IMR-90 (cell line): Measurements from ENCODE around the gene CCNQ. TPM values are rescaled to one million over a fixed set of nuclear protein-coding genes. Genes with fewer than 3 reads are reported as not detected.
A peak's percentile ranks its signal among the peaks of the same experiment; 100 is the strongest.

Experiments
- ATAC-seq: fragments of 200-7000 bp; cut with Tn5 transposase; 2 replicates; pipeline ENCODE4 v1.9.1; 2020; ENCODE audit warnings: low read depth, mild to moderate bottlenecking, moderate library complexity
- BruUV-seq: library from RNA; stranded (reverse); fragments of 400-500 nt; replicated peaks from 2 replicates; lab custom pipeline; 2021; lab: Mats Ljungman, UMichigan
- CTCF ChIA-PET: fragments of 300-600 bp; formaldehyde crosslinking; extraction: SDS; loops from one replicate; lab custom pipeline; 2021; ENCODE audit warnings: antibody characterized with exemption; lab: Yijun Ruan, JAX
- POLR2A ChIA-PET: fragments of 300-600 bp; sonication (Branson Sonifier 250); formaldehyde crosslinking; loops from one replicate; lab custom pipeline; 2022; ENCODE audit warnings: antibody characterized with exemption; ENCODE audit not compliant: unreplicated experiment; lab: Charles Lee
- DNase-seq: peaks from one replicate; pipeline ENCODE4 v3.0.0; 2013
- H2AFZ ChIP-seq: replicated peaks from 2 replicates; pipeline ENCODE3; 2013; ENCODE audit warnings: low read length, mild to moderate bottlenecking; ENCODE audit not compliant: poor library complexity
- H2AK5ac ChIP-seq: 2 replicates; pipeline ENCODE4 v1.6.1; 2013; ENCODE audit warnings: low read depth, low read length, inconsistent platforms
- H2AK9ac ChIP-seq: replicated peaks from 2 replicates; pipeline ENCODE3; 2013; ENCODE audit warnings: mild to moderate bottlenecking, low read depth, low read length, moderate library complexity; ENCODE audit not compliant: poor library complexity
- H2BK120ac ChIP-seq: 2 replicates; pipeline ENCODE4 v1.6.1; 2013; ENCODE audit warnings: low read depth, low read length, inconsistent platforms
- H2BK15ac ChIP-seq: 3 replicates; pipeline ENCODE4 v1.6.1; 2013; ENCODE audit warnings: low read depth, low read length, inconsistent platforms
- H2BK20ac ChIP-seq: 2 replicates; pipeline ENCODE4 v1.6.1; 2013; ENCODE audit warnings: low read depth, mild to moderate bottlenecking, inconsistent platforms, low read length, moderate library complexity
- H2BK5ac ChIP-seq: 2 replicates; pipeline ENCODE4 v1.6.1; 2013; ENCODE audit warnings: mild to moderate bottlenecking, low read depth, low read length, inconsistent platforms; ENCODE audit not compliant: poor library complexity, severe bottlenecking
- H3K14ac ChIP-seq: replicated peaks from 2 replicates; pipeline ENCODE4 v1.6.1; 2013; ENCODE audit warnings: low read depth, low read length, inconsistent platforms
- H3K18ac ChIP-seq: 2 replicates; pipeline ENCODE4 v1.6.1; 2013; ENCODE audit warnings: low read depth, low read length, control low read depth
- H3K23ac ChIP-seq: 2 replicates; pipeline ENCODE4 v1.6.1; 2013; ENCODE audit warnings: low read depth, low read length, inconsistent platforms
- H3K27ac ChIP-seq: 2 replicates; pipeline ENCODE4 v1.5.1; 2013; ENCODE audit warnings: mild to moderate bottlenecking, control low read depth, low read length; ENCODE audit not compliant: insufficient read depth
- H3K27me3 ChIP-seq: 2 replicates; pipeline ENCODE4 v1.6.1; 2013; ENCODE audit warnings: low read length; ENCODE audit not compliant: control insufficient read depth, insufficient read depth
- H3K36me3 ChIP-seq: 2 replicates; pipeline ENCODE4 v1.6.1; 2013; ENCODE audit warnings: low read length, mixed read lengths; ENCODE audit not compliant: control insufficient read depth, insufficient read depth
- H3K4ac ChIP-seq: 2 replicates; pipeline ENCODE4 v1.6.1; 2013; ENCODE audit warnings: low read depth, low read length, inconsistent platforms
- H3K4me1 ChIP-seq: 2 replicates; pipeline ENCODE4 v1.6.1; 2013; ENCODE audit warnings: low read length, mixed read lengths; ENCODE audit not compliant: control insufficient read depth, insufficient read depth
- H3K4me2 ChIP-seq: 2 replicates; pipeline ENCODE4 v1.6.1; 2013; ENCODE audit warnings: low read depth, mild to moderate bottlenecking, control low read depth, low read length, moderate library complexity
- H3K4me3 ChIP-seq: 2 replicates; pipeline ENCODE4 v1.5.1; 2013; ENCODE audit warnings: low read depth, mild to moderate bottlenecking, control low read depth, low read length, moderate library complexity; ENCODE audit not compliant: insufficient read depth
- H3K56ac ChIP-seq: 2 replicates; pipeline ENCODE4 v1.6.1; 2013; ENCODE audit warnings: low read length, inconsistent platforms; ENCODE audit not compliant: insufficient read depth; ENCODE audit errors: extremely low read depth
- H3K79me1 ChIP-seq, 2 experiments: 2 replicates each; pipeline ENCODE4 v1.6.1; 2013; ENCODE audit warnings: low read length in 2 of 2, inconsistent platforms in 1 of 2, low read depth in 1 of 2
- H3K9ac ChIP-seq: 2 replicates; pipeline ENCODE4 v1.6.1; 2013; ENCODE audit warnings: low read depth, low read length, control low read depth
- H3K9me1 ChIP-seq: 2 replicates; pipeline ENCODE4 v1.6.1; 2013; ENCODE audit warnings: low read length, inconsistent platforms; ENCODE audit not compliant: insufficient read depth
- H3K9me3 ChIP-seq: 2 replicates; pipeline ENCODE4 v1.6.1; 2013; ENCODE audit warnings: low read length; ENCODE audit not compliant: control insufficient read depth, insufficient read depth
- H4K20me1 ChIP-seq: 2 replicates; pipeline ENCODE4 v1.6.1; 2013; ENCODE audit warnings: low read length, inconsistent platforms; ENCODE audit not compliant: insufficient read depth
- H4K5ac ChIP-seq: 2 replicates; pipeline ENCODE4 v1.6.1; 2013; ENCODE audit warnings: mild to moderate bottlenecking, low read depth, low read length, control low read depth
- H4K8ac ChIP-seq, 2 experiments: 2 replicates each; pipeline ENCODE4 v1.6.1; 2013; ENCODE audit warnings: low read depth in 2 of 2, low read length in 2 of 2, control low read depth in 1 of 2, inconsistent platforms in 1 of 2
- H4K91ac ChIP-seq: 2 replicates; pipeline ENCODE4 v1.6.1; 2013; ENCODE audit warnings: low read depth, low read length, inconsistent platforms; ENCODE audit not compliant: insufficient read depth
- MAFK ChIP-seq: IDR thresholded peaks from 2 replicates; pipeline ENCODE4 v1.6.1; 2012; ENCODE audit warnings: low read depth, low read length, improper control_type of control experiment
- MXI1 ChIP-seq: IDR thresholded peaks from 2 replicates; pipeline ENCODE4 v1.6.1; 2012; ENCODE audit warnings: low read depth, mild to moderate bottlenecking, low read length, moderate library complexity, borderline replicate concordance
- RAD21 ChIP-seq: IDR thresholded peaks from 2 replicates; pipeline ENCODE4 v1.6.1; 2012; ENCODE audit warnings: low read length, improper control_type of control experiment
- RFX5 ChIP-seq: IDR thresholded peaks from 2 replicates; pipeline ENCODE4 v1.8.0; 2012; ENCODE audit warnings: low read depth, mild to moderate bottlenecking, low read length, moderate library complexity
- WGBS, 2 experiments: methylation state at CpG; one replicate each; pipeline versions ENCODE4 v1.1.5 to v1.1.7; 2013; ENCODE audit warnings: missing lambda C conversion rate in 2 of 2; ENCODE audit not compliant: insufficient read length in 1 of 2; ENCODE audit errors: extremely low coverage in 2 of 2; 5-methylcytosine and 5-hydroxymethylcytosine counted together
- dilution Hi-C: fragments of 300-500 bp; cut with HindIII; formaldehyde crosslinking; loops from one replicate; pipeline ENCODE4 v1.14.3; 2018; ENCODE audit warnings: low sequenced_read_pairs; ENCODE audit not compliant: unreplicated experiment
- in situ Hi-C: fragments of 300-500 bp; cut with MboI; formaldehyde crosslinking; loops from 3 replicates; pipeline ENCODE4 v1.14.3; 2019; ENCODE audit warnings: low sequenced_read_pairs, inconsistent platforms, mixed read lengths
- intact Hi-C: fragments of 100-400 bp; cut with micrococcal nuclease; formaldehyde crosslinking; loops from 2 replicates; pipeline ENCODE4 v1.10.0; 2022
- polyA plus RNA-seq, 3 experiments: library from polyadenylated mRNA; depleted of rRNA; stranded (reverse); fragments of >200 nt; gene quantifications; 2 replicates each; pipeline ENCODE4 v1.2.3, GENCODE V29; 2012; ENCODE audit warnings: low replicate concordance in 1 of 3
- total RNA-seq: library from RNA; depleted of rRNA; stranded (reverse); fragments of >200 nt; gene quantifications from 2 replicates; pipeline ENCODE4 v1.2.3, GENCODE V29; 2012
- TF ChIP-seq, protein P1 (sequence below): conservative IDR thresholded peaks from 2 replicates; pipeline ENCODE4 v1.5.1; 2012; ENCODE audit warnings: mild to moderate bottlenecking, low read depth, low read length, improper control_type of control experiment
- TF ChIP-seq, protein P2 (sequence below): fragments of 150-350 bp; IDR thresholded peaks from 2 replicates; pipeline ENCODE4 v1.6.1; 2016; ENCODE audit warnings: low read depth, mild to moderate bottlenecking, low read length, moderate library complexity, borderline replicate concordance
- TF ChIP-seq, protein P3 (sequence below): fragments of 150-350 bp; IDR thresholded peaks from 2 replicates; pipeline ENCODE4 v1.6.1; 2017; ENCODE audit warnings: mild to moderate bottlenecking, antibody characterized with exemption, low read length, low read depth

Gene CCNQ
- total and polyA plus RNA-seq, 2 of the 4 experiments (the other 2 are of a cell fraction), result 27.6 to 35.2 TPM

DNA sequence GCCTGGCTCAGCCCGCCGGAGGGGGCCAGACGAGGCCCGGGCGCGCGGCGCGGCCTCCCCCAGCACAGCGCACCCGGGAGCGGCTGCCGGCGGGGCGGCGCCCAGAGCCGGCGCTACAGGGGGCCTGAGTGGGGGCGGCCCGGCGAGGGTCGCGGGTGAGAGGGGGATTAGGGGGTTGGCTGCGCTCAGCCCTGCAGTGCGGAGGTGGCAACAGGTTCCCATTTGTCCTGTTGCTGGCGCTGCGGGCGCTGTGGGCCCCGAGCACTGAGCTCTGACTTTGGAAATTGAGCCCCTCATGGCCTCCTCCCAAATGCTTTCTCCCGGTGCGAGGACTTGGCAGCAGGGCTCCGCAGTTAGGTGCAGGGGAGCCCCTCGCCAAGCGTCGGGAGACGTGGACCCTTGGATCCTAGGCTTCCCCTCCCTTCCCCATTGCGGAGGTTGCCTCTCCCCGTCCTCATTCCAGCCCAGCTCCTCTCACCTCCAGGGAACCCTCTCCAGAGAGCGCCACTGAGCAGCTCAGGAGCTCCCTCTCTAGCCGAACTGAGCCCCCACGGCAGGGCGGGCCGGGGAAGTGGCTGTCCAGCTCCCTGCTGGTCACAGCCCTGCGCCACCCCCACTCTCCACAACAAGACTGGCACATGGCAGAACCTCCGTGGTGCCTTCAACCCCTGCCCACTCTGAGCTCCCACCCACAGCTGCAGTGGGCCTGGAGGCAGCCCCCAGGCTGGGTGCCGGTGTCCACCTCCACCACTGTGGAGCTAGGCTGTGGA is 45.6 kb upstream of the CCNQ start:
- peak overlapping the region; percentile 43 for H2AFZ ChIP-seq
- ChIA-PET CTCF (interaction anchor here (0.6 kb wide), 1 partner anchor 12 kb away, joined by 3 read pairs; no protein-coding TSS in a partner anchor), POLR2A (no interaction called here)
- no peak overlapping the region for H2AK9ac ChIP-seq
- no peak overlapping the region for H4K5ac ChIP-seq
- H3K4ac ChIP-seq, result no peak overlapping the region
- intact Hi-C loops, result loop anchor here (1.0 kb wide), 1 partner anchor 34 kb away; no protein-coding TSS in a partner anchor
- in situ Hi-C loops, result no loop called here
- no peak overlapping the region for H2BK15ac ChIP-seq
- H4K8ac ChIP-seq, result no peak overlapping the region
- H3K27ac ChIP-seq, result no peak overlapping the region
- WGBS, 2 experiments, result 25% methylated on average over 7 of the region's 46 CpGs; no CpG with 5 or more reads in 1 of the 2 experiments
- no peaks in the 10 kb centered on the region for H3K4me1 ChIP-seq
- H3K9me3 ChIP-seq, result peaks cover 4% of the 10 kb centered on the region; the same call in 1 of the 2 replicates
- no peak for DNase-seq
- TF ChIP-seq RFX5, result no peak
- TF ChIP-seq, protein P1, sequence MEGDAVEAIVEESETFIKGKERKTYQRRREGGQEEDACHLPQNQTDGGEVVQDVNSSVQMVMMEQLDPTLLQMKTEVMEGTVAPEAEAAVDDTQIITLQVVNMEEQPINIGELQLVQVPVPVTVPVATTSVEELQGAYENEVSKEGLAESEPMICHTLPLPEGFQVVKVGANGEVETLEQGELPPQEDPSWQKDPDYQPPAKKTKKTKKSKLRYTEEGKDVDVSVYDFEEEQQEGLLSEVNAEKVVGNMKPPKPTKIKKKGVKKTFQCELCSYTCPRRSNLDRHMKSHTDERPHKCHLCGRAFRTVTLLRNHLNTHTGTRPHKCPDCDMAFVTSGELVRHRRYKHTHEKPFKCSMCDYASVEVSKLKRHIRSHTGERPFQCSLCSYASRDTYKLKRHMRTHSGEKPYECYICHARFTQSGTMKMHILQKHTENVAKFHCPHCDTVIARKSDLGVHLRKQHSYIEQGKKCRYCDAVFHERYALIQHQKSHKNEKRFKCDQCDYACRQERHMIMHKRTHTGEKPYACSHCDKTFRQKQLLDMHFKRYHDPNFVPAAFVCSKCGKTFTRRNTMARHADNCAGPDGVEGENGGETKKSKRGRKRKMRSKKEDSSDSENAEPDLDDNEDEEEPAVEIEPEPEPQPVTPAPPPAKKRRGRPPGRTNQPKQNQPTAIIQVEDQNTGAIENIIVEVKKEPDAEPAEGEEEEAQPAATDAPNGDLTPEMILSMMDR, result no peak
- TF ChIP-seq, protein P2, sequence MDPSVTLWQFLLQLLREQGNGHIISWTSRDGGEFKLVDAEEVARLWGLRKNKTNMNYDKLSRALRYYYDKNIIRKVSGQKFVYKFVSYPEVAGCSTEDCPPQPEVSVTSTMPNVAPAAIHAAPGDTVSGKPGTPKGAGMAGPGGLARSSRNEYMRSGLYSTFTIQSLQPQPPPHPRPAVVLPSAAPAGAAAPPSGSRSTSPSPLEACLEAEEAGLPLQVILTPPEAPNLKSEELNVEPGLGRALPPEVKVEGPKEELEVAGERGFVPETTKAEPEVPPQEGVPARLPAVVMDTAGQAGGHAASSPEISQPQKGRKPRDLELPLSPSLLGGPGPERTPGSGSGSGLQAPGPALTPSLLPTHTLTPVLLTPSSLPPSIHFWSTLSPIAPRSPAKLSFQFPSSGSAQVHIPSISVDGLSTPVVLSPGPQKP, result no peak
- TF ChIP-seq, protein P3, sequence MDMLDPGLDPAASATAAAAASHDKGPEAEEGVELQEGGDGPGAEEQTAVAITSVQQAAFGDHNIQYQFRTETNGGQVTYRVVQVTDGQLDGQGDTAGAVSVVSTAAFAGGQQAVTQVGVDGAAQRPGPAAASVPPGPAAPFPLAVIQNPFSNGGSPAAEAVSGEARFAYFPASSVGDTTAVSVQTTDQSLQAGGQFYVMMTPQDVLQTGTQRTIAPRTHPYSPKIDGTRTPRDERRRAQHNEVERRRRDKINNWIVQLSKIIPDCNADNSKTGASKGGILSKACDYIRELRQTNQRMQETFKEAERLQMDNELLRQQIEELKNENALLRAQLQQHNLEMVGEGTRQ, result no peak
- TF ChIP-seq MXI1, result no peak
- no peak for TF ChIP-seq RAD21
- TF ChIP-seq MAFK, result no peak
- H2BK5ac ChIP-seq, result no peak overlapping the region
- no peak overlapping the region for H3K4me2 ChIP-seq
- ATAC-seq, result no peak
- no peak overlapping the region for H3K14ac ChIP-seq
- H4K20me1 ChIP-seq, result no peaks in the 10 kb centered on the region
- BruUV-seq, result no TSS peak
- no peak overlapping the region for H3K56ac ChIP-seq
- no peak overlapping the region for H3K4me3 ChIP-seq
- no peak overlapping the region for H3K9ac ChIP-seq
- no peak overlapping the region for H3K23ac ChIP-seq
- no peak overlapping the region for H4K91ac ChIP-seq
- dilution Hi-C loops, result no loop called here
- no peaks in the 10 kb centered on the region for H3K36me3 ChIP-seq
- no peak overlapping the region for H2BK120ac ChIP-seq
- no peak overlapping the region for H2BK20ac ChIP-seq
- H3K79me1 ChIP-seq, result no peaks in the 10 kb centered on the region
- H3K9me1 ChIP-seq, result no peaks in the 10 kb centered on the region
- peaks cover 66% of the 10 kb centered on the region for H3K27me3 ChIP-seq
- no peak overlapping the region for H2AK5ac ChIP-seq
- no peak overlapping the region for H3K18ac ChIP-seq
